Measurements from ENCODE around the gene CRYZL1. TPM values are rescaled to one million over a fixed set of nuclear protein-coding genes. Genes with fewer than 3 reads are reported as not detected.
A peak's percentile ranks its signal among the peaks of the same experiment; 100 is the strongest.
"Not testable (repeated sequence)": the region's sequence is repeated elsewhere in the genome, so short reads cannot be mapped to it uniquely, and the experiment has no call there.

The CRYZL1 gene
- total RNA-seq = 68.9 TPM

GRCh38 chr21:33641352-33642026, at the start of gene CRYZL1:
TSS of gene CRYZL1 (minus strand) at chr21:33641741. CDS start at chr21:33631551, 10,190 bp downstream.
- FAIRE-seq (peak; percentile 98), DNase-seq (ENCODE audit: low spot score in 2 of 2) (peak; percentile 89 to 93)

- FAIRE-seq = no peak
- no peak for DNase-seq (ENCODE audit: low spot score in 2 of 2)
Measured at GRCh38 chr21:33690874-33691273, 49.3 kb upstream of the CRYZL1 start.

- DNase-seq (ENCODE audit: low spot score in 2 of 2) (no peak), FAIRE-seq (no peak)
Measured at GRCh38 chr21:33688353-33688752, 46.8 kb upstream of the CRYZL1 start.

DNA sequence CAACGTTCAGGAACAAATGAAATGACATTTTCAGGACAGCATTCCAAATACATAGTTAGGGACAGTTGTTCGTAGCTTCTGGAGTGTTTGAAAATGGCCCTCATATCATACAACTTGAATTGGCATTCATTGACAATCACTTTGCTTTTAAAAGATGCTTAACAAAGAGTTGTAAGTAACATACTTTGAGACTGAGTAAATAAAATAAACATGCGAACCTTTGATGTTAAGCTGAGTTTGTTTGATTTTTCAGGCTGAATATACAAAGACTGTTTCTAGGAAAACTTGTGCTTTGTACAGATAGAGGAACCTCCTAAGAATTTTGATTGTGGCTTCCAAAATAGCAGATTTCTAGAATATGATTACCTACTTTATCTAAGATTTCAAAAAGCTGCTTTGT, 46.1 kb upstream of the CRYZL1 start:
- FAIRE-seq (no peak), DNase-seq (ENCODE audit: low spot score in 2 of 2) (no peak)

DNA sequence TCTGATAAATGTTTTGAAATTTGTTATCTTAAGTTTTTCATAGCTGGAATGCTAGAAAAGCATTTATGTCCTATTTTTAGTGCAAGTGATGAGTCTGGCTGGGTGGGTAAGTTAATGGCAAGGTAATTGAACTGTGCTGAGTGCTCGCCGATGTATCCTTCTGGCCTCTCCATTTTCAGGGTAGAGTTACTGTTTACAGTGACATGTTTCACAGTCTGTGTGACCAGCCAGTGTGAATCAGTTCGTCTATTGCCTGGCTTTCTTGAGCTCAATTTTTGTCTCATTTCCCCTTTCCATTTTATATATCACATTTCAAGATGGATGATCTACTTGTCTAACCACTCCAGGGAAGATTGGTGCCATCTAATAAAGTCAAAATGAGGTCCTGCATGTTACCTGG, 44.8 kb upstream of the CRYZL1 start:
- DNase-seq (ENCODE audit: low spot score in 2 of 2) = no peak

DNA sequence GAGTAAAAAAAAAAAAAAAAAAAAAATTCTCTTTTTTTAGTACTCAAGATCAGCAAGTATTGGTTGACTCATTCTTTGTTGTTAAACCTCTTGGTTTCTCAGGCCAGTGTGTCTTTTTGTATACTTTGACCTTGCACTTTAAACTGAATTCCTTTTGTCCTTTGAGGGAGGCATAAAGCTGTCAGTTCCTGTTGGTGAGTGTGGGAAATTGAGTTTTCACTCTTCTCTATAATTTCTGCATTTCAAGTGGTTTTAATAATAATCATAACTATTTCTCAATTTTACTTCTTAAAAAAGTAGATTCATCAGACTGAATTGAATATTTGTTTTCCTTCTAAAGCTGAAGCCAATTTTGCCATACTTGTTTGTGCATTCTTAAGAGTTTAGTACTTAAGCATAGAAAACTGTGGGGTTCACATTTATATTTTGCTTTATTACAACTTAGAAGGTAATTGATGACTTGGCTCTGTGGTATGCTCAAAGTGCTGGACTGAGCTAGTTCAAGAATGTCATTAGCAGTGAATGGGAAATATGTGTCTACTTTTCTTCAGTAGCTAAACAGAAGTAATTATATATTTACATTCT, 44.2 kb upstream of the CRYZL1 start:
- DNase-seq (ENCODE audit: low spot score in 2 of 2) = no peak
- no peak for FAIRE-seq

More for the DNA sequence above, 44.8 kb upstream of the CRYZL1 start:
- FAIRE-seq = no peak

- DNase-seq (ENCODE audit: low spot score in 2 of 2) (no peak), FAIRE-seq (no peak)
Measured at GRCh38 chr21:33684923-33685560, 43.5 kb upstream of the CRYZL1 start.

- no peak for FAIRE-seq
- no peak for DNase-seq (ENCODE audit: low spot score in 2 of 2)
Measured at GRCh38 chr21:33684068-33684467, 42.5 kb upstream of the CRYZL1 start.

DNA sequence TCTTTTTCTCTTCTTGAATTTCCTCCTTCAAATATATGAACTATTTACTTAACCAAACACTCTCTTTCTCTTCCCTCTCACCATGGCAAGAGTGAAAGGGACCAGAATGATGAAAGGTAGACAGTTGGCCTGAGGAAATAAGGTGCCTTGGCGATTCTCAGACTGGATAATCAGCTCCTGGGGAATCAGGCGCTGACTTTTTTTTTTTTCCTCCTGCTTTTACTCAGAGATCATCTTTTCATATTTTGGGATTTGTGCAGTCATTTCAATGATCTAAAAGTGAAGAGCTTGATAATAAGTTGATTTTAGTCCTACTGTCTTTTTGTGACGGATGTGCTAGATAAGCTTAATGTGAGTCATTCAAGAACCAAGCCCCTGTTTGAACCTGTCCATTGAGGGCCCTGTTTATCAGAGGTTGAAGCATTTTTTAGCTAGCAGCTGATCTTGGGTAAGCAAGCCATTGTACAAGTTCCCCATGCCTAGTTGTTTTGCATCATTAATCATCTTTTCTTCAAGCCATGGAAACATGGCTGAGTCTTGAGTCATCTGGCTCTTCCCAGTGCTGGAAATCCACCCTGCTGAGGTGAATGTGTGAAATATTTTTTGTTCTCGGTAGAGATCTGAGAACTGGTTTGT, 41.6 kb upstream of the CRYZL1 start:
- DNase-seq (ENCODE audit: low spot score in 2 of 2) = no peak
- no peak for FAIRE-seq

DNA sequence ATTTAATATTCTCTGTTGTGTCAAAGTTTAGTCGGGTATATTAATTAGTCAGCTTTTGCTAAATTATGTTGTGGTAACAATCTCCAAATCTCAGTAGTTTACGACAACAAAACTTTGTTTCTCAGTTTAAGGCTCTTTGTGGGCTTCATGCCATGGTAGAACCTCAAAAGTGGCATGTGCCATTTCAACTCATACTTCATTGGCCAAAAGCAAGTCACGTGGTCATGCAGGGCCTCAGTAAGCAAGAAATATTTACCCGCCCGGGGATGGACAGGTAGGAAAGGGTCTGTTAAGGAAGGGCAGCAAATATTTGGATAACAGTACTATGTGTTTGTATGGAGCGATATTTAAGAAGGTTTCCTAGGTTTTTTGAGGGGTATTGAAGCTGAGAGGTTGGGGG, 39.3 kb upstream of the CRYZL1 start:
- FAIRE-seq (no peak), DNase-seq (ENCODE audit: low spot score in 2 of 2) (no peak)

- FAIRE-seq (no peak), DNase-seq (ENCODE audit: low spot score in 2 of 2) (no peak)
Measured at GRCh38 chr21:33677450-33677849, 35.9 kb upstream of the CRYZL1 start.

- DNase-seq (ENCODE audit: low spot score in 2 of 2); FAIRE-seq: not testable (repeated sequence)
Measured at GRCh38 chr21:33676666-33677065, 35.1 kb upstream of the CRYZL1 start.

- no peak for DNase-seq (ENCODE audit: low spot score in 2 of 2)
- no peak for FAIRE-seq
Measured at GRCh38 chr21:33674226-33674625, 32.7 kb upstream of the CRYZL1 start.

- FAIRE-seq = no peak
- no peak for DNase-seq (ENCODE audit: low spot score in 2 of 2)
Measured at GRCh38 chr21:33673473-33673872, 31.9 kb upstream of the CRYZL1 start.

- DNase-seq (ENCODE audit: low spot score in 2 of 2) (no peak), FAIRE-seq (no peak)
Measured at GRCh38 chr21:33670076-33670978, 28.8 kb upstream of the CRYZL1 start.

DNA sequence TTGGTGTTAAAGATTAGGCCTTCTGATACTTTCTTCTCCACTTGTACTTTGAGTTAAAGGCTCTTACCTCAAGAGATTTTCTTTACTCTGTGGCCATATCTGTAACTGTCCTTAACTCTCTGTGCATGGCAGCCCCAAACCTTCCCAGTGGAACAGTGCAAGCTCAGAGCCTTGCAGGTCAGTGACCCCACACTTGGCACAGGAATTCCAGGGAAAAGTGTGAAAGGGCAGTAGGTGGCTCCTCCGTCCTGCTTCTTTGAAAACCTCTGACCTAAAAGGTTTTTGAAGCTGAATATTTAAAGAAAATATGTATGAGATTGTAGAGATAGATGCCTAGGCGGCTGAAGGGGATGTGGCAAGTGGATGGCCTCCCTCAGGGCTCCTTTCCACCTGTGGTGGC, 27.1 kb upstream of the CRYZL1 start:
- no peak for DNase-seq (ENCODE audit: low spot score in 2 of 2)
- FAIRE-seq = no peak

- DNase-seq (ENCODE audit: low spot score in 2 of 2) (no peak), FAIRE-seq (no peak)
Measured at GRCh38 chr21:33668180-33668579, 26.6 kb upstream of the CRYZL1 start.

- no peak for FAIRE-seq
Measured at GRCh38 chr21:33667636-33668035, 26.1 kb upstream of the CRYZL1 start.

DNA sequence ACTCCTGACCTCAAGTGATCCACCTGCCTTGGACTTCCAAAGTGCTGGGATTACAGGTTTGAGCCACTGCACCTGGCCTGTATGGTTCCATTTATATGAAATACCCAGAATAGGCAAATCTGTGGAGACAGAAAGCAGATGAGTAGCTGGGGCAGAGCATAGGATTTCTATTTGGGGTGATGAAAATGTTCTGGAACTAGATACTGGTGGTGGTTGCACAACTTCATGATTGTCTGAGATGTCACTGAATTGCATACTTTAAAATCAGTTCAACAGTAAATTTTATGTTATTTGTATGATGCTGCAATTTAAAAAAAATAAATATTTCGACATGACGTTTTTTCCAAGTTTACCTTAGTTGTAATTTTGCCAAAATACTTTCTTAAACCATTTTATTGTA, 24.6 kb upstream of the CRYZL1 start:
- DNase-seq (ENCODE audit: low spot score in 2 of 2) (no peak), FAIRE-seq (no peak)

More at GRCh38 chr21:33667636-33668035, 26.1 kb upstream of the CRYZL1 start:
- no peak for DNase-seq (ENCODE audit: low spot score in 2 of 2)

DNA sequence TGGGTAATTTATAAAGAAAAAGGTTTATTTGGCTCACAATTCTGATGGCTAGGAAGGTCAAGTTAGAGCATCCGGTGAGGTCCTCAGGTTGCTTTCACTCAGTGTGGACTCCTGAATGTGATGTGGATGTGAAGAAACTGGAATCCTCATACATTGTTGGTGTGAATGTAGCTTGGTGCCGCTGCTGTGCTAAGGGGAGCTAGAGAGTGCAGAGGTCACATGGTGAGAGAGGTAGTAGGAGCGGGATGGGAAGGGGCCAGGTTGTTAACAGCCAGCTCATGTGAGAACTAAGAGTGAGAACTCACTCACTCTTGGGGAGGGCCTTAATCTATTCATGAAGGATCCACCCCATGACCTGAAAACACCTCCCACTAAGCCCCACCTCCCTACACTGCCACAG, 22.6 kb upstream of the CRYZL1 start:
- no peak for DNase-seq (ENCODE audit: low spot score in 2 of 2)
- FAIRE-seq = no peak
